ENCODE measurements around the gene FAM13A. TPM values are rescaled to one million over a fixed set of nuclear protein-coding genes. Genes with fewer than 3 reads are reported as not detected.

The FAM13A gene
- total RNA-seq, 4 donors from 2014 or later = 5.2 to 19.1 (median 8.2) TPM

- no peak for TF ChIP-seq POLR2A (IDR thresholded peaks at IDR 0.05)
- no peak for TF ChIP-seq CTCF (IDR thresholded peaks at IDR 0.05)
- intact Hi-C loops (cut with DNase I) = no loop called here
- Histone ChIP-seq H3K27ac (no peak overlapping the region), H3K36me3 (no peaks in the 10 kb centered on the region), H3K27me3 (no peaks in the 10 kb centered on the region), H3K4me1 (peaks cover 0 to 8% (median 3%) of the 10 kb centered on the region in 3 donors), H3K9me3 (no peaks in the 10 kb centered on the region), H3K4me3 (no peak overlapping the region)
- no peak for DNase-seq
- 56 to 63% methylated on average over 3 of the region's 3 CpGs for WGBS, 2 donors
These were observed 117.3 kb downstream of the FAM13A start for GRCh38 chr4:88939697-88940096.

GRCh38 chr4:88938138-88938537 is 118.8 kb downstream of the FAM13A start:
- Histone ChIP-seq H3K36me3 (no peaks in the 10 kb centered on the region), H3K9me3 (no peaks in the 10 kb centered on the region), H3K27me3 (no peaks in the 10 kb centered on the region), H3K27ac (no peak overlapping the region), H3K4me1 (peaks cover 0 to 8% (median 3%) of the 10 kb centered on the region in 3 donors), H3K4me3 (no peak overlapping the region)
- TF ChIP-seq POLR2A (IDR thresholded peaks at IDR 0.05) (no peak), CTCF (IDR thresholded peaks at IDR 0.05) (no peak)
- intact Hi-C loops (cut with DNase I) = no loop called here
- no peak for DNase-seq

GRCh38 chr4:88937081-88937480 is 119.9 kb downstream of the FAM13A start:
- Histone ChIP-seq H3K36me3 (no peaks in the 10 kb centered on the region), H3K27me3 (no peaks in the 10 kb centered on the region), H3K9me3 (no peaks in the 10 kb centered on the region), H3K27ac (no peak overlapping the region), H3K4me3 (no peak overlapping the region), H3K4me1 (peaks cover 0 to 8% (median 3%) of the 10 kb centered on the region in 3 donors)
- DNase-seq = no peak
- intact Hi-C loops (cut with DNase I) = no loop called here
- WGBS, 2 donors = 47 to 68% methylated on average over 2 of the region's 2 CpGs
- TF ChIP-seq POLR2A (IDR thresholded peaks at IDR 0.05) = no peak

GRCh38 chr4:88933414-88934160 is 123.4 kb downstream of the FAM13A start:
- peaks cover 0 to 8% (median 3%) of the 10 kb centered on the region in 3 donors for H3K4me1 ChIP-seq
- 56 to 63% methylated on average over 3 of the region's 3 CpGs for WGBS, 2 donors

GRCh38 chr4:88928852-88929251 is 128.1 kb downstream of the FAM13A start:
- WGBS, 2 donors = 82 to 92% methylated on average over 1 of the region's 1 CpG
- intact Hi-C loops (cut with DNase I) = no loop called here
- Histone ChIP-seq H3K36me3 (no peaks in the 10 kb centered on the region), H3K27me3 (no peaks in the 10 kb centered on the region), H3K4me1 (no peaks in the 10 kb centered on the region), H3K9me3 (no peaks in the 10 kb centered on the region), H3K27ac (no peak overlapping the region), H3K4me3 (no peak overlapping the region)
- no peak for DNase-seq
- TF ChIP-seq CTCF (IDR thresholded peaks at IDR 0.05) (no peak), POLR2A (IDR thresholded peaks at IDR 0.05) (no peak)

More at GRCh38 chr4:88933414-88934160, 123.4 kb downstream of the FAM13A start:
- H3K27ac ChIP-seq = no peak overlapping the region
- no peaks in the 10 kb centered on the region for H3K9me3 ChIP-seq
- DNase-seq = no peak
- H3K4me3 ChIP-seq = no peak overlapping the region
- no peaks in the 10 kb centered on the region for H3K36me3 ChIP-seq
- TF ChIP-seq CTCF (IDR thresholded peaks at IDR 0.05) (no peak), POLR2A (IDR thresholded peaks at IDR 0.05) (no peak)
- H3K27me3 ChIP-seq = no peaks in the 10 kb centered on the region
- intact Hi-C loops (cut with DNase I) = no loop called here

Data from esophagus squamous epithelium (tissue), 5 donors.